HFFc6 (cell line): Measurements from ENCODE around the gene SLC38A10. TPM values are rescaled to one million over a fixed set of nuclear protein-coding genes. Genes with fewer than 3 reads are reported as not detected.

ENCODE experiments used
- DNase-seq: peaks from one replicate; pipeline ENCODE4 v3.0.0-alpha.2; 2018
- H3K27ac Mint-ChIP-seq: 2 replicates; pipeline ENCODE4 v1.8.0; 2020; ENCODE audit warnings: mild to moderate bottlenecking, mixed read lengths
- H3K27me3 Mint-ChIP-seq: 2 replicates; pipeline ENCODE4 v1.8.0; 2021; ENCODE audit warnings: mild to moderate bottlenecking, moderate library complexity, mixed read lengths; ENCODE audit not compliant: insufficient read depth
- H3K36me3 Mint-ChIP-seq: 2 replicates; pipeline ENCODE4 v1.8.0; 2021; ENCODE audit warnings: low read depth, mixed read lengths
- H3K4me1 Mint-ChIP-seq: 2 replicates; pipeline ENCODE4 v1.8.0; 2020; ENCODE audit warnings: low read depth, mixed read lengths
- H3K4me3 Mint-ChIP-seq: 2 replicates; pipeline ENCODE4 v1.8.0; 2020; ENCODE audit warnings: mild to moderate bottlenecking, moderate library complexity, mixed read lengths
- H3K9me3 Mint-ChIP-seq: 2 replicates; pipeline ENCODE4 v1.8.0; 2020; ENCODE audit warnings: mild to moderate bottlenecking, mixed read lengths
- CTCF ChIP-seq: fragments of 200-600 bp; sonication (generic); IDR thresholded peaks from 2 replicates; pipeline ENCODE4 v1.5.0; 2021; ENCODE audit warnings: antibody characterized with exemption, mild to moderate bottlenecking
- total RNA-seq, 6 experiments: library from RNA; stranded (reverse); fragmentation: NEBNext Ultra II Directional; extraction: Animal tissue kit (Norgen Biotek cat#: 25700); gene quantifications; 2 replicates in 1 of 6; 3 replicates in 5 of 6; pipeline ENCODE4 v1.2.3, GENCODE V29; 2021

Gene SLC38A10
- total RNA-seq, 6 experiments from 2014 or later = 71.2 to 88.3 (median 72.2) TPM

DNA sequence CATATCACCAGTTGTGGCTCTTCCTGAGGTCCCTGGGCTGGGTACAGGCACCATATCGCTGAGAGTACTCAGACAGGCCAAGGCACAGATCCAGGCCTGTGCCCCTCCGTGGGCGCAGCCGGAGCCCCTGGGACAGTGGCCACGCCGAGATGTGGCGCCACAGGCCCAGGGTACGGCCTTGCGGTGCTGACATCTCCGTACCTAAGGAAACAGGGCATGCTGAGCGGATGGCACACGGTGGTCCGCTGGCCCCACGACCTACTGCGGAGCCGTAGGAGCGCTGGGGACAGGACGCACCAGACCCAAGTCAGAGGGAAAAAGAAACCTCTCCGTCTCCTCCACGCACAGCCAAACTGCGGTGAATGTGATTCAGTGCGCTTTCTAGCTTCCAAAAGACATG lies 29.5 kb downstream of the SLC38A10 start:
- Mint-ChIP-seq H3K36me3 (peaks cover 29% of the 10 kb centered on the region), H3K9me3 (no peaks in the 10 kb centered on the region), H3K4me3 (no peak overlapping the region), H3K4me1 (no peaks in the 10 kb centered on the region; the same call in 1 of the 2 replicates), H3K27ac (no peak overlapping the region), H3K27me3 (no peaks in the 10 kb centered on the region; the same call in 1 of the 2 replicates)
- no peak for DNase-seq
- no peak for TF ChIP-seq CTCF

GRCh38 chr17:81264640-81265039 lies 30.5 kb downstream of the SLC38A10 start:
- Mint-ChIP-seq H3K4me3 (no peak overlapping the region), H3K27ac (no peak overlapping the region), H3K36me3 (peaks cover 25% of the 10 kb centered on the region), H3K27me3 (no peaks in the 10 kb centered on the region), H3K4me1 (no peaks in the 10 kb centered on the region; the same call in 1 of the 2 replicates), H3K9me3 (no peaks in the 10 kb centered on the region)
- no peak for TF ChIP-seq CTCF
- DNase-seq = no peak

GRCh38 chr17:81263371-81264181 lies 31.5 kb downstream of the SLC38A10 start:
- no peak for DNase-seq
- Mint-ChIP-seq H3K4me3 (no peak overlapping the region), H3K36me3 (peaks cover 16% of the 10 kb centered on the region), H3K27ac (no peak overlapping the region), H3K4me1 (no peaks in the 10 kb centered on the region; the same call in 1 of the 2 replicates), H3K27me3 (no peaks in the 10 kb centered on the region), H3K9me3 (no peaks in the 10 kb centered on the region)
- TF ChIP-seq CTCF = no peak

GRCh38 chr17:81261582-81262336 lies 33.3 kb downstream of the SLC38A10 start:
- no peak for TF ChIP-seq CTCF
- Mint-ChIP-seq H3K4me1 (peaks cover 3% of the 10 kb centered on the region; the same call in 1 of the 2 replicates), H3K4me3 (no peak overlapping the region), H3K27ac (no peak overlapping the region), H3K9me3 (no peaks in the 10 kb centered on the region), H3K36me3 (peaks cover 8% of the 10 kb centered on the region), H3K27me3 (peaks cover 2% of the 10 kb centered on the region; the same call in 1 of the 2 replicates)
- DNase-seq = no peak

DNA sequence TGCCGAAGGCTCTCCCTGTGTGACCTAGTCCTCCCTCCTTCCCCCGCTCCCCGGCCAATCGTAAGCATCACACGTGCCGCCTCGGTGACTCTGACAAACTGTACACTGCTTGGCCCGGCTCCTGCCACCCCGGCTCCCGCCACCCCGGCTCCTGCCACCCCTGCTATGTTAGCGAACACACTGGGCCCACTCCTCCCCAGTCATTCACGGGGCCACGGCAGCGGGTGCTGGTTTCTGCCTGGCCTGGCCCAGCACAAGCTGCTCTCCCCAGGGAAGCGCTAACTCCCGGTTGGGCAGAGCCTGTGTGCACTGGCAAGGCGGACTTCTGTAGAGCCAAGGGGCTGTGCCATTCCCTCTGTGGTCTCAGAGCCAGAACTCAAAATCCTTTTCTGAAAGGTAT lies 34.0 kb downstream of the SLC38A10 start:
- Mint-ChIP-seq H3K4me3 (no peak overlapping the region), H3K27ac (no peak overlapping the region), H3K27me3 (peaks cover 2% of the 10 kb centered on the region; the same call in 1 of the 2 replicates), H3K36me3 (peaks cover 8% of the 10 kb centered on the region), H3K4me1 (peaks cover 7% of the 10 kb centered on the region; the same call in 1 of the 2 replicates), H3K9me3 (no peaks in the 10 kb centered on the region)
- DNase-seq = no peak
- no peak for TF ChIP-seq CTCF
